Endothelial cell of umbilical vein (primary cell): ENCODE measurements around the gene NDUFS2.

Experiments used
- POLR2A ChIP-seq: IDR thresholded peaks from 2 replicates; pipeline ENCODE4 v1.6.1; 2012; ENCODE audit warnings: low read depth, mild to moderate bottlenecking, control low read depth, low read length
- TF ChIP-seq, protein P1 (sequence below), 2 donors: IDR thresholded peaks; 1 replicate in 1 of 2; 2 replicates in 1 of 2; pipeline ENCODE4 v1.5.1; 2011; ENCODE audit warnings: low read length in 2 of 2, mild to moderate bottlenecking in 2 of 2, moderate library complexity in 2 of 2, control low read depth in 1 of 2, inconsistent platforms in 1 of 2, low read depth in 1 of 2; ENCODE audit not compliant: insufficient read depth in 1 of 2; ENCODE audit errors: extremely low read depth in 1 of 2

DNA sequence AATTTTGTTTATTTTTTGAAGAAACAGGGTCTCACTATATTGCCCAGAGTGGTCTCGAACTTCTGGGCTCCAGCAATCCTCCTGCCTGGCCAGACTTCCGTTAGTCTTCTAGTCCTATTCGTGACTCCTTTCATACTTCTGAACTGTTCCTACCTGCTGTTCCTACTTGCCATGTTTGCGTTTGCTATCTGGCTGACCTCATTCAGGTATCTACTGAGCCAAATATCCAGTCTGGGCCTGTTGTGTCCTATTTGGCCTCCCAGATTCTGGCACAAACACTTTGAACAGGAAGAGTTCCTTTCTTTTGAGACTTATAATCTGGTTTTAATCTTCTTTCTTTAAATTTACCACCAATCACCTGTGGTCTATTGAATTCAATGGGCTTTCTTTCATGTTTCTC is 42.7 kb downstream of the NDUFS2 start:
- TF ChIP-seq, protein P1, sequence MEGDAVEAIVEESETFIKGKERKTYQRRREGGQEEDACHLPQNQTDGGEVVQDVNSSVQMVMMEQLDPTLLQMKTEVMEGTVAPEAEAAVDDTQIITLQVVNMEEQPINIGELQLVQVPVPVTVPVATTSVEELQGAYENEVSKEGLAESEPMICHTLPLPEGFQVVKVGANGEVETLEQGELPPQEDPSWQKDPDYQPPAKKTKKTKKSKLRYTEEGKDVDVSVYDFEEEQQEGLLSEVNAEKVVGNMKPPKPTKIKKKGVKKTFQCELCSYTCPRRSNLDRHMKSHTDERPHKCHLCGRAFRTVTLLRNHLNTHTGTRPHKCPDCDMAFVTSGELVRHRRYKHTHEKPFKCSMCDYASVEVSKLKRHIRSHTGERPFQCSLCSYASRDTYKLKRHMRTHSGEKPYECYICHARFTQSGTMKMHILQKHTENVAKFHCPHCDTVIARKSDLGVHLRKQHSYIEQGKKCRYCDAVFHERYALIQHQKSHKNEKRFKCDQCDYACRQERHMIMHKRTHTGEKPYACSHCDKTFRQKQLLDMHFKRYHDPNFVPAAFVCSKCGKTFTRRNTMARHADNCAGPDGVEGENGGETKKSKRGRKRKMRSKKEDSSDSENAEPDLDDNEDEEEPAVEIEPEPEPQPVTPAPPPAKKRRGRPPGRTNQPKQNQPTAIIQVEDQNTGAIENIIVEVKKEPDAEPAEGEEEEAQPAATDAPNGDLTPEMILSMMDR (IDR thresholded peaks at IDR 0.05; ENCODE audit: extremely low read depth in 1 of 2, insufficient read depth in 1 of 2, low read depth in 1 of 2, low read length in 2 of 2), result no peak
- no peak for TF ChIP-seq POLR2A
